ENCODE data around the gene LRRC49.

- TF ChIP-seq EZH2 (IDR thresholded peaks at IDR 0.05; ENCODE audit: low read depth) (no peak), CTCF (conservative IDR thresholded peaks at IDR 0.05) (no peak)
Observed at GRCh38 chr15:71098920-71099319, 206.3 kb downstream of the LRRC49 start.
